ENCODE data around the gene USP34. TPM values are rescaled to one million over a fixed set of nuclear protein-coding genes. Genes with fewer than 3 reads are reported as not detected.

USP34 gene
- total and polyA plus RNA-seq, 7 experiments from 2014 or later, result 15.3 to 186 (median 164) TPM

Other genes starting within 250 kb of the USP34 start
- 100 to 1,000 TPM; 132 to 192 (median 181) TPM for gene XPO1, start 67.3 kb upstream of the USP34 start, total RNA-seq
- 10 to 100 TPM; 40.2 to 45.1 TPM for gene XPO1, start 67.3 kb upstream of the USP34 start, polyA plus RNA-seq

Measured in naive thymus-derived CD4-positive, alpha-beta T cell (primary cell).